G401 (cell line): ENCODE data around the gene USP2. TPM values are rescaled to one million over a fixed set of nuclear protein-coding genes. Genes with fewer than 3 reads are reported as not detected.

Source experiments
- total RNA-seq: library from RNA; depleted of rRNA; stranded (reverse); fragments of >200 nt; shearing (Covaris generic); gene quantifications from 2 replicates; pipeline ENCODE4 v1.2.3, GENCODE V29; 2014; rRNA removed

USP2 gene
- total RNA-seq, 1 experiment from 2014 or later, result 0.75 TPM

Other genes with a start within 250 kb of the USP2 start
- 0.06 and 1.7 TPM in 2 replicates for gene ABCG4, start 232.6 kb downstream of the USP2 start, total RNA-seq
- not detected in 2 replicates for gene NLRX1, start 213.0 kb downstream of the USP2 start, total RNA-seq
- gene NHERF4, start 196.2 kb downstream of the USP2 start, total RNA-seq, result not detected in 2 replicates
- gene CBL, start 175.4 kb downstream of the USP2 start, total RNA-seq, result 4.9 and 11.7 TPM in 2 replicates
- gene MCAM, start 64.6 kb downstream of the USP2 start, total RNA-seq, result 77.2 and 90.3 TPM in 2 replicates
- gene RNF26, start 47.2 kb downstream of the USP2 start, total RNA-seq, result 19.3 and 19.9 TPM in 2 replicates
- gene C1QTNF5, start 40.8 kb downstream of the USP2 start, total RNA-seq, result 0.17 and 1.0 TPM in 2 replicates
- 0.25 and 7.3 TPM in 2 replicates for gene MFRP, start 35.0 kb downstream of the USP2 start, total RNA-seq
- 30.5 and 57.4 TPM in 2 replicates for gene THY1, start 41.5 kb upstream of the USP2 start, total RNA-seq